GM23338 (cell line): Measurements from ENCODE around the gene PLSCR4. TPM values are rescaled to one million over a fixed set of nuclear protein-coding genes. Genes with fewer than 3 reads are reported as not detected.

Experiments used
- ATAC-seq: fragments of 200-7000 bp; cut with Tn5 transposase; 3 replicates; pipeline ENCODE4 v1.9.1; 2020
- DNase-seq: peaks from one replicate; pipeline ENCODE4 v3.0.0-alpha.2; 2015; ENCODE audit warnings: low spot score
- H2AFZ ChIP-seq: fragments of 200-600 bp; sonication (generic); 2 replicates; pipeline ENCODE4 v1.8.0; 2016; ENCODE audit warnings: antibody characterized with exemption, mild to moderate bottlenecking, moderate library complexity
- H3F3A ChIP-seq: fragments of 200-600 bp; sonication (generic); replicated peaks from 2 replicates; pipeline ENCODE4 v1.8.0; 2017; ENCODE audit warnings: antibody characterized with exemption, mixed run types, low read depth
- H3K27ac ChIP-seq: fragments of 200-600 bp; sonication (generic); 2 replicates; pipeline ENCODE4 v1.6.1; 2016; ENCODE audit warnings: low read depth
- H3K27me3 ChIP-seq: fragments of 200-600 bp; sonication (generic); 2 replicates; pipeline ENCODE4 v1.8.0; 2016; ENCODE audit warnings: mild to moderate bottlenecking, mixed run types, moderate library complexity; ENCODE audit not compliant: insufficient read depth
- H3K36me3 ChIP-seq: fragments of 200-600 bp; sonication (generic); 2 replicates; pipeline ENCODE4 v1.8.0; 2016; ENCODE audit warnings: mild to moderate bottlenecking; ENCODE audit not compliant: insufficient read depth
- H3K4me1 ChIP-seq: fragments of 200-600 bp; sonication (generic); 2 replicates; pipeline ENCODE4 v1.8.0; 2016; ENCODE audit warnings: mild to moderate bottlenecking, moderate library complexity; ENCODE audit not compliant: insufficient read depth
- H3K4me2 ChIP-seq: fragments of 200-600 bp; sonication (generic); 2 replicates; pipeline ENCODE4 v1.7.1; 2017; ENCODE audit warnings: mixed run types
- H3K4me3 ChIP-seq: fragments of 200-600 bp; sonication (generic); 2 replicates; pipeline ENCODE4 v1.6.1; 2016; ENCODE audit warnings: mixed run types
- H3K79me2 ChIP-seq: fragments of 200-600 bp; sonication (generic); replicated peaks from 2 replicates; pipeline ENCODE4 v1.8.0; 2017; ENCODE audit warnings: mild to moderate bottlenecking; ENCODE audit not compliant: insufficient read depth
- H3K9me2 ChIP-seq: fragments of 200-600 bp; sonication (generic); 2 replicates; pipeline ENCODE4 v1.8.0; 2017; ENCODE audit not compliant: insufficient read depth
- H4K20me1 ChIP-seq: fragments of 200-600 bp; sonication (generic); replicated peaks from 2 replicates; pipeline ENCODE4 v1.8.0; 2017; ENCODE audit warnings: mild to moderate bottlenecking; ENCODE audit not compliant: insufficient read depth
- H3K27ac Mint-ChIP-seq: 2 replicates; pipeline ENCODE4 v1.8.0; 2020; ENCODE audit warnings: inconsistent platforms, mild to moderate bottlenecking, moderate library complexity, mixed read lengths
- H3K27me3 Mint-ChIP-seq: 3 replicates; pipeline ENCODE4 v1.8.0; 2022; ENCODE audit warnings: low read depth, mild to moderate bottlenecking, moderate library complexity, mixed read lengths, inconsistent platforms; ENCODE audit not compliant: insufficient read depth, poor library complexity
- H3K36me3 Mint-ChIP-seq: 3 replicates; pipeline ENCODE4 v1.8.0; 2021; ENCODE audit warnings: low read depth, mild to moderate bottlenecking, inconsistent platforms, moderate library complexity, mixed read lengths
- H3K4me1 Mint-ChIP-seq: 3 replicates; pipeline ENCODE4 v1.8.0; 2020; ENCODE audit warnings: mild to moderate bottlenecking, inconsistent platforms, mixed read lengths
- H3K4me3 Mint-ChIP-seq: 3 replicates; pipeline ENCODE4 v1.8.0; 2021; ENCODE audit warnings: moderate library complexity, mild to moderate bottlenecking, inconsistent platforms, mixed read lengths
- H3K9me3 Mint-ChIP-seq: 3 replicates; pipeline ENCODE4 v1.8.0; 2020; ENCODE audit warnings: moderate library complexity, mild to moderate bottlenecking, inconsistent platforms, mixed read lengths
- CREB1 ChIP-seq: fragments of 250-450 bp; sonication (Bioruptor Pico); IDR thresholded peaks from 2 replicates; pipeline ENCODE4 v1.5.0; 2020; ENCODE audit warnings: low read depth, mild to moderate bottlenecking, moderate library complexity
- EZH2phosphoT487 ChIP-seq: fragments of 200-600 bp; sonication (generic); IDR thresholded peaks from one replicate; pipeline ENCODE4 v1.8.1; 2018; ENCODE audit warnings: antibody characterized with exemption; ENCODE audit not compliant: unreplicated experiment
- JUNB ChIP-seq: IDR thresholded peaks from one replicate; pipeline ENCODE4 v1.6.1; 2016; ENCODE audit warnings: antibody characterized with exemption; ENCODE audit not compliant: unreplicated experiment
- NANOG ChIP-seq: IDR thresholded peaks from 2 replicates; pipeline ENCODE4 v1.6.1; 2016; ENCODE audit warnings: antibody characterized with exemption, borderline replicate concordance
- POLR2AphosphoS5 ChIP-seq: IDR thresholded peaks from 2 replicates; pipeline ENCODE4 v1.6.1; 2016; ENCODE audit warnings: antibody characterized with exemption, low read depth
- STAT1 ChIP-seq: IDR thresholded peaks from one replicate; pipeline ENCODE4 v1.6.1; 2016; ENCODE audit warnings: antibody characterized with exemption; ENCODE audit not compliant: unreplicated experiment
- ZNF331 ChIP-seq: fragments of 250-450 bp; sonication (Bioruptor Pico); IDR thresholded peaks from 2 replicates; pipeline ENCODE4 v1.5.0; 2020; ENCODE audit warnings: low read depth, mild to moderate bottlenecking, moderate library complexity
- polyA plus RNA-seq: library from polyadenylated mRNA; unstranded; fragments of >200 nt; fragmentation: Nextera tagmentation; extraction: Ambion mirVana; gene quantifications from 2 replicates; pipeline ENCODE4 v1.2.1, GENCODE V29; 2016
- total RNA-seq: library from RNA; depleted of rRNA; stranded (reverse); fragments of >200 nt; shearing (Covaris generic); gene quantifications from 2 replicates; pipeline ENCODE4 v1.2.3, GENCODE V29; 2014
- TF ChIP-seq, protein P1 (sequence below): IDR thresholded peaks from 2 replicates; pipeline ENCODE4 v1.6.1; 2016; ENCODE audit warnings: antibody characterized with exemption
- TF ChIP-seq, protein P2 (sequence below), 2 experiments: fragments of 200-600 bp in 1 of 2; sonication (generic) in 1 of 2; conservative IDR thresholded peaks; 2 replicates each; pipeline versions ENCODE4 v1.5.1 to v1.6.1; 2016 to 2017; ENCODE audit warnings: antibody characterized with exemption in 2 of 2, low read depth in 2 of 2, mild to moderate bottlenecking in 2 of 2, moderate library complexity in 1 of 2
- TF ChIP-seq, protein P3 (sequence below): IDR thresholded peaks from one replicate; pipeline ENCODE4 v1.6.1; 2018; ENCODE audit warnings: antibody characterized with exemption; ENCODE audit not compliant: unreplicated experiment

Gene PLSCR4
- total and polyA plus RNA-seq, 2 experiments from 2014 or later: 1.4 to 5.2 TPM

DNA sequence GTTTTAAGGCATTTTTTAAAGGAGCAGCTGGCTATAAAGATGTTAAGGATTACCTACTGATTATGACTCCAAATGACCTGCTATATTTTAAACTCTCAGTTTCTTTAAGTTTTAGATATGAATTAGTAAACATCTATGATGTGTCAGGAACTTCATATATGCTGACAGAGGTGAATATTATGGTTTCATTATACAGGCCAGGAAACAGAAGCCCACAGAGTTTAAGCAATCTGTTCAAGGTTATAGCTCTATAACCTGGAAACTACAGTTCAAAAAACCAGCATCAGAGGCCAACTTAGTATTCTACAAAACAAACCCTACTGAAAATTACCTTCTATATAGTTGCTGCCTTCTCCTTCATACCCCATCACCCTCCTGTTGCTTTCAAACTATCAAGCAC, 17.4 kb downstream of the PLSCR4 start:
- Histone ChIP-seq H3K27ac (no peak overlapping the region), H3F3A (no peaks in the 10 kb centered on the region), H3K36me3 (peaks cover 7% of the 10 kb centered on the region; the same call in 1 of the 2 replicates), H3K27me3 (no peaks in the 10 kb centered on the region), H3K79me2 (no peaks in the 10 kb centered on the region), H3K9me2 (no peaks in the 10 kb centered on the region), H3K4me3 (no peak overlapping the region), H4K20me1 (no peaks in the 10 kb centered on the region), H3K4me2 (no peak overlapping the region), H2AFZ (no peak overlapping the region), H3K4me1 (no peaks in the 10 kb centered on the region)
- no peak for DNase-seq
- Mint-ChIP-seq H3K27me3 (no peaks in the 10 kb centered on the region), H3K36me3 (peaks cover 32% of the 10 kb centered on the region), H3K9me3 (peaks cover 40% of the 10 kb centered on the region), H3K27ac (no peak overlapping the region), H3K4me3 (no peak overlapping the region), H3K4me1 (no peaks in the 10 kb centered on the region)
- no peak for ATAC-seq
- TF ChIP-seq NANOG: no peak
- TF ChIP-seq, protein P1, sequence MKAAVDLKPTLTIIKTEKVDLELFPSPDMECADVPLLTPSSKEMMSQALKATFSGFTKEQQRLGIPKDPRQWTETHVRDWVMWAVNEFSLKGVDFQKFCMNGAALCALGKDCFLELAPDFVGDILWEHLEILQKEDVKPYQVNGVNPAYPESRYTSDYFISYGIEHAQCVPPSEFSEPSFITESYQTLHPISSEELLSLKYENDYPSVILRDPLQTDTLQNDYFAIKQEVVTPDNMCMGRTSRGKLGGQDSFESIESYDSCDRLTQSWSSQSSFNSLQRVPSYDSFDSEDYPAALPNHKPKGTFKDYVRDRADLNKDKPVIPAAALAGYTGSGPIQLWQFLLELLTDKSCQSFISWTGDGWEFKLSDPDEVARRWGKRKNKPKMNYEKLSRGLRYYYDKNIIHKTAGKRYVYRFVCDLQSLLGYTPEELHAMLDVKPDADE: no peak
- no peak for TF ChIP-seq JUNB
- TF ChIP-seq EZH2phosphoT487: no peak

DNA sequence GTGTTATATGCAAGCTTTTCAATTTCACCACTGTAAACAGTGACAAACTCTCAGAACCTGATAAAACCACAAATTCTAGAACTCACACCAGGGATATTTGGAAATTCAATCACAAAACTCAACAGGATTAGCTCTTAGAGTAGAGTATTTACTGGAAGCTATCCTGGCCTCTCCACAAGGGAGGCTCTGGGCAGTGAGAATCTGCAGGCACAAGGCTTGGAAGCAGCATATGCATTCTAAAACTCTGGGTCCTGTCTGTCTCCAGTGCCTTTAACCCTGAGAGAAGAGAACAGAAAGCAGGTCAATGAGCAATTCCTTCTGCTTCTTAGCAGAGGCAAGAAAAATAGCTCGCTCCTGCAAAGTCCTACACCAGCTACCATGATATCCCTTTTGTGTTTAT, 23.4 kb downstream of the PLSCR4 start:
- H3K79me2 ChIP-seq: no peaks in the 10 kb centered on the region
- H3K27me3 Mint-ChIP-seq: no peaks in the 10 kb centered on the region
- peaks cover 13% of the 10 kb centered on the region for H3K4me1 Mint-ChIP-seq
- H3K27ac Mint-ChIP-seq: no peak overlapping the region
- DNase-seq (peak; percentile 8), ATAC-seq (peak; percentile 56)
- H3K27me3 ChIP-seq: no peaks in the 10 kb centered on the region
- no peak overlapping the region for H3K4me2 ChIP-seq
- no peak overlapping the region for H2AFZ ChIP-seq
- H3K9me3 Mint-ChIP-seq: no peaks in the 10 kb centered on the region
- no peaks in the 10 kb centered on the region for H3K4me1 ChIP-seq
- TF ChIP-seq CREB1 (CRISPR knock-in tag): no peak
- peak overlapping the region; percentile 24; the same call in 1 of the 2 replicates for H3K27ac ChIP-seq
- H3K4me3 ChIP-seq: no peak overlapping the region
- H3F3A ChIP-seq: no peaks in the 10 kb centered on the region
- peaks cover 3% of the 10 kb centered on the region; the same call in 1 of the 3 replicates for H3K36me3 Mint-ChIP-seq
- no peak overlapping the region for H3K4me3 Mint-ChIP-seq
- no peaks in the 10 kb centered on the region for H3K36me3 ChIP-seq
- no peaks in the 10 kb centered on the region for H3K9me2 ChIP-seq
- H4K20me1 ChIP-seq: no peaks in the 10 kb centered on the region

DNA sequence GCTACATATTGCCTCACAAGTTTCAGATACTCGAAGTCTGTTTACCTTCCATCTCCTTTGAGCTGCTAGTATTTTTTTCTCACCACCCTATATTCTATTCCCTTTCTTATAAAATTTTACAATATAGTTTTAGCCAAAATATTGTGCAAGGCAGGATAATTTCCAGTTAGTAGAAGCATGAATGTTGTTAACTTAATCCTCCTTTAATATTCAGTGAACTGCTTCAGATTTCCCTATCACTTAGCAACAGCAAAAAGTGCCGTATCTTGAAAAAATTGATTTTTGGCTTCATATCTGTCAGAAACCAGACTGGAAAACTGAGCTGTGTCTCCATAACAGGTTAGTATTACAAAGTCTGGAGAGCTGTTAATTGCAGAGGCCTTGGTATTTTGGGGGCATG, 24.0 kb downstream of the PLSCR4 start:
- H3K4me3 ChIP-seq: no peak overlapping the region
- no peak overlapping the region for H2AFZ ChIP-seq
- H3K79me2 ChIP-seq: no peaks in the 10 kb centered on the region
- no peaks in the 10 kb centered on the region for H3K9me2 ChIP-seq
- H3K27me3 Mint-ChIP-seq: no peaks in the 10 kb centered on the region
- H3K4me1 Mint-ChIP-seq: peaks cover 16% of the 10 kb centered on the region
- H3K9me3 Mint-ChIP-seq: no peaks in the 10 kb centered on the region
- H4K20me1 ChIP-seq: no peaks in the 10 kb centered on the region
- TF ChIP-seq EZH2phosphoT487: no peak
- TF ChIP-seq CREB1 (CRISPR knock-in tag): no peak
- no peak for TF ChIP-seq POLR2AphosphoS5
- TF ChIP-seq ZNF331 (CRISPR knock-in tag): no peak
- no peak for TF ChIP-seq STAT1
- TF ChIP-seq, protein P2, sequence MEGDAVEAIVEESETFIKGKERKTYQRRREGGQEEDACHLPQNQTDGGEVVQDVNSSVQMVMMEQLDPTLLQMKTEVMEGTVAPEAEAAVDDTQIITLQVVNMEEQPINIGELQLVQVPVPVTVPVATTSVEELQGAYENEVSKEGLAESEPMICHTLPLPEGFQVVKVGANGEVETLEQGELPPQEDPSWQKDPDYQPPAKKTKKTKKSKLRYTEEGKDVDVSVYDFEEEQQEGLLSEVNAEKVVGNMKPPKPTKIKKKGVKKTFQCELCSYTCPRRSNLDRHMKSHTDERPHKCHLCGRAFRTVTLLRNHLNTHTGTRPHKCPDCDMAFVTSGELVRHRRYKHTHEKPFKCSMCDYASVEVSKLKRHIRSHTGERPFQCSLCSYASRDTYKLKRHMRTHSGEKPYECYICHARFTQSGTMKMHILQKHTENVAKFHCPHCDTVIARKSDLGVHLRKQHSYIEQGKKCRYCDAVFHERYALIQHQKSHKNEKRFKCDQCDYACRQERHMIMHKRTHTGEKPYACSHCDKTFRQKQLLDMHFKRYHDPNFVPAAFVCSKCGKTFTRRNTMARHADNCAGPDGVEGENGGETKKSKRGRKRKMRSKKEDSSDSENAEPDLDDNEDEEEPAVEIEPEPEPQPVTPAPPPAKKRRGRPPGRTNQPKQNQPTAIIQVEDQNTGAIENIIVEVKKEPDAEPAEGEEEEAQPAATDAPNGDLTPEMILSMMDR (conservative IDR thresholded peaks at IDR 0.05; ENCODE audit: low read depth in 2 of 2): no peak
- TF ChIP-seq, protein P3, sequence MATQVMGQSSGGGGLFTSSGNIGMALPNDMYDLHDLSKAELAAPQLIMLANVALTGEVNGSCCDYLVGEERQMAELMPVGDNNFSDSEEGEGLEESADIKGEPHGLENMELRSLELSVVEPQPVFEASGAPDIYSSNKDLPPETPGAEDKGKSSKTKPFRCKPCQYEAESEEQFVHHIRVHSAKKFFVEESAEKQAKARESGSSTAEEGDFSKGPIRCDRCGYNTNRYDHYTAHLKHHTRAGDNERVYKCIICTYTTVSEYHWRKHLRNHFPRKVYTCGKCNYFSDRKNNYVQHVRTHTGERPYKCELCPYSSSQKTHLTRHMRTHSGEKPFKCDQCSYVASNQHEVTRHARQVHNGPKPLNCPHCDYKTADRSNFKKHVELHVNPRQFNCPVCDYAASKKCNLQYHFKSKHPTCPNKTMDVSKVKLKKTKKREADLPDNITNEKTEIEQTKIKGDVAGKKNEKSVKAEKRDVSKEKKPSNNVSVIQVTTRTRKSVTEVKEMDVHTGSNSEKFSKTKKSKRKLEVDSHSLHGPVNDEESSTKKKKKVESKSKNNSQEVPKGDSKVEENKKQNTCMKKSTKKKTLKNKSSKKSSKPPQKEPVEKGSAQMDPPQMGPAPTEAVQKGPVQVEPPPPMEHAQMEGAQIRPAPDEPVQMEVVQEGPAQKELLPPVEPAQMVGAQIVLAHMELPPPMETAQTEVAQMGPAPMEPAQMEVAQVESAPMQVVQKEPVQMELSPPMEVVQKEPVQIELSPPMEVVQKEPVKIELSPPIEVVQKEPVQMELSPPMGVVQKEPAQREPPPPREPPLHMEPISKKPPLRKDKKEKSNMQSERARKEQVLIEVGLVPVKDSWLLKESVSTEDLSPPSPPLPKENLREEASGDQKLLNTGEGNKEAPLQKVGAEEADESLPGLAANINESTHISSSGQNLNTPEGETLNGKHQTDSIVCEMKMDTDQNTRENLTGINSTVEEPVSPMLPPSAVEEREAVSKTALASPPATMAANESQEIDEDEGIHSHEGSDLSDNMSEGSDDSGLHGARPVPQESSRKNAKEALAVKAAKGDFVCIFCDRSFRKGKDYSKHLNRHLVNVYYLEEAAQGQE: no peak
- TF ChIP-seq, protein P1: no peak
- H3K27me3 ChIP-seq: no peaks in the 10 kb centered on the region
- H3K27ac ChIP-seq: no peak overlapping the region
- no peak for ATAC-seq
- no peaks in the 10 kb centered on the region for H3F3A ChIP-seq
- H3K4me2 ChIP-seq: no peak overlapping the region
- H3K4me3 Mint-ChIP-seq: no peak overlapping the region
- no peak overlapping the region for H3K27ac Mint-ChIP-seq
- no peaks in the 10 kb centered on the region for H3K36me3 ChIP-seq
- no peaks in the 10 kb centered on the region for H3K4me1 ChIP-seq
- no peak for DNase-seq
- peaks cover 3% of the 10 kb centered on the region; the same call in 1 of the 3 replicates for H3K36me3 Mint-ChIP-seq
